NT2/D1 (cell line): ENCODE results near the gene OPCML.

Source experiments
- DNase-seq: peaks from one replicate; pipeline ENCODE4 v3.0.0-alpha.2; 2011; ENCODE audit warnings: low read depth, low spot score
- H3K27me3 ChIP-seq: 2 replicates; pipeline ENCODE4 v1.6.0; 2011; ENCODE audit warnings: mild to moderate bottlenecking; ENCODE audit not compliant: insufficient read length, insufficient read depth
- H3K36me3 ChIP-seq: 2 replicates; pipeline ENCODE4 v1.6.1; 2011; ENCODE audit warnings: mild to moderate bottlenecking, low read length, mixed read lengths; ENCODE audit not compliant: insufficient read depth, insufficient read length
- H3K4me1 ChIP-seq: 2 replicates; pipeline ENCODE4 v1.5.1; 2011; ENCODE audit not compliant: insufficient read depth, insufficient read length
- H3K4me3 ChIP-seq: 2 replicates; pipeline ENCODE4 v1.5.1; 2011; ENCODE audit warnings: low read depth; ENCODE audit not compliant: insufficient read length
- H3K9ac ChIP-seq: 2 replicates; pipeline ENCODE4 v1.6.0; 2011; ENCODE audit warnings: low read depth; ENCODE audit not compliant: insufficient read length
- H3K9me3 ChIP-seq: 2 replicates; pipeline ENCODE4 v1.5.1; 2011; ENCODE audit warnings: mild to moderate bottlenecking, low read length; ENCODE audit not compliant: insufficient read depth
- SUZ12 ChIP-seq: IDR thresholded peaks from 2 replicates; pipeline ENCODE4 v1.6.1; 2011; ENCODE audit not compliant: insufficient read length, insufficient read depth; ENCODE audit errors: extremely low read depth
- YY1 ChIP-seq: IDR thresholded peaks from 2 replicates; pipeline ENCODE4 v1.6.1; 2011; ENCODE audit not compliant: insufficient read length, insufficient read depth
- ZNF274 ChIP-seq: IDR thresholded peaks from 2 replicates; pipeline ENCODE4 v1.6.1; 2011; ENCODE audit warnings: mild to moderate bottlenecking, low read depth, low read length

Gene OPCML

DNA sequence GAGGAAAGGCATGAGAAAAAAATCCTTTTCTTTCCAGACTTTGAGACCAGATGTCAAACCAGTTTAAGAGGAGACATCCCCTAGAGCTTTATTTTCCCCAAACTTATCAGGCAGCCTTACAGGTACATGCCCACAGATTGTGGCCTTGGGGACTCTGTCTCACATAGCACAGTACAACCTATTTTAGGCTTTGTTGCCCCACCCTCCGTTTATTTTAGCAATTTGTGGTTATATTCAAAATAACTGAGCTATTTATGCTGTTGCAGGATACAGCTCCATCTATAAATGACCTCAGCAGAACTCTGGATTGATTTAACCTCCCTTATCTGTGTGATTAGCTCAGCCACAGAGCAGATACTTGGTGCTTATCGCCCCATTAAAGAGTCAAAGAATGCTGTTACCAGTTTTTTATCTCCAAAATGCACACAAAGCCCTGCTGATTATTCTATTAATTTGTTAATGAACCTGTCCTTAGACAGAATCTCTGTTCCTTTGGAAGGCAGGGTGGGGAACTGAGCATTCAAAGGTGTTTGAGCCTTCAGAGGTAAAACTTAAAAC, 525.2 kb downstream of the OPCML start:
- TF ChIP-seq YY1: no peak
- TF ChIP-seq ZNF274: no peak
- no peak for TF ChIP-seq SUZ12
- Histone ChIP-seq H3K4me3 (no peak overlapping the region), H3K9me3 (peaks cover 11% of the 10 kb centered on the region; the same call in 1 of the 2 replicates), H3K9ac (no peak overlapping the region), H3K27me3 (no peaks in the 10 kb centered on the region), H3K4me1 (no peaks in the 10 kb centered on the region), H3K36me3 (no peaks in the 10 kb centered on the region)
- DNase-seq: no peak

DNA sequence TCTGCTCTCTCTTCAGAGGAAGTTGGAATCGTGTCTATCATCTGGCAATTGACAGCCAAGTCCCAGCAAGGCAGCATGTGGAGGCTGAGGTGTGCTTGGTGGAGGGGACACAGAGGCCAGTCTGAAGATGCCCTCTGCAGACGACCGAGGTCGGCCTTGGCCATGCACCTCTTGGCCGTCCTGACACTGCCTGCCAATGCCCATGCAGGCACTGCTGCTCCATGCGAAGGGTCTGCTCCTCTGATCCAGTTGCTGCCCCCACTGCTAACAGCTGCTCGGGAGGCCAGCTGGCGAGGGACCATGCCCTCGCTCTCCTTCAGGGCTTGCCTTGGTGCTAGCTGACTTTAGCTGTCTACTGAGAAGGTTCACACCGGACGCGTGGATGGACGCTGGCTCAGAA, 527.9 kb downstream of the OPCML start:
- Histone ChIP-seq H3K9me3 (peaks cover 11% of the 10 kb centered on the region; the same call in 1 of the 2 replicates), H3K36me3 (no peaks in the 10 kb centered on the region), H3K9ac (no peak overlapping the region), H3K27me3 (no peaks in the 10 kb centered on the region), H3K4me1 (no peaks in the 10 kb centered on the region), H3K4me3 (no peak overlapping the region)
- DNase-seq: no peak
- TF ChIP-seq ZNF274: no peak
- TF ChIP-seq SUZ12: no peak
- no peak for TF ChIP-seq YY1

DNA sequence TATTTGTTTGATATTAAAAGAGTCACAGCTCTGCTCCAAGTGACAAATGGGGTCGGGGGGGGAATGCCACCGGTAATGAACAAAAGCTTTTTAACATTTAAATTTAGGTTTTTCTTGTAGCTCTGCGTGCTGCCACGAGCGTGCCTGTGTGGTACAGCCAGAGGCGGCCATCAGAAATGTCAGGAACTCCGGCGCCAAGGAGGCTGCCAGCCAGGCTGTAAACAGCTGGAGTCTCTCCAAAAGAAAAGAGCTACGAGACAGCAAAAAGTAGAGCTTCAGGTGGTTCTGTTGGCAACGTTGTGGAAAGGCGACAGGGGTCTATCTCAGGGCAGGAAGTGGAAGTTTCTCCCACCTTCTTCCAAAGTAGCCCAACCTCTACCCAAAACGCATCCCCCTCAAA, 532.8 kb downstream of the OPCML start:
- H3K27me3 ChIP-seq: peaks cover 16% of the 10 kb centered on the region
- H3K9ac ChIP-seq: no peak overlapping the region
- no peak for DNase-seq
- H3K36me3 ChIP-seq: no peaks in the 10 kb centered on the region
- H3K9me3 ChIP-seq: no peaks in the 10 kb centered on the region
- TF ChIP-seq ZNF274: no peak
- no peak for TF ChIP-seq SUZ12
- no peak for TF ChIP-seq YY1
- H3K4me1 ChIP-seq: no peaks in the 10 kb centered on the region
- H3K4me3 ChIP-seq: no peak overlapping the region

DNA sequence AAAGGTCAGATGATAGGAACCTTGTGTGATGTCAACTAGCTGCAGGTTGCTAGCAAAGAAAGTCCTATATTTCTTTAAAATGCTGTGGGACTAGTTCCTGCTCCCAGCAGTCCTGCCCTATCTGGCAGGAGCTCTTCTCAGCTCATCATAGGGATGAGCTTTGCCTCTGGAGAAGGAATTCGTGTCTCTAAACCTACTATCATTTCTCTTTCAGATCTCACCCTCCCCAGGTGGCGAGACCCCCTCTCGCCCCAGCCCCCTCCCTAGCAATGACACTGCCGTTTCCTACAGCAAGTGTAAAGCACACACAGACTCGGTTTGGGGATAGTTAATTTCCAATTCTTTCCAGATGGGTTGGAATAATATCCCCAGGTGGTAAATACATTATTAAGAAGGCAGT, 533.3 kb downstream of the OPCML start:
- H3K36me3 ChIP-seq: no peaks in the 10 kb centered on the region
- no peak overlapping the region for H3K9ac ChIP-seq
- H3K27me3 ChIP-seq: peaks cover 21% of the 10 kb centered on the region
- no peaks in the 10 kb centered on the region for H3K9me3 ChIP-seq
- DNase-seq: no peak
- H3K4me3 ChIP-seq: no peak overlapping the region
- TF ChIP-seq YY1: no peak
- TF ChIP-seq ZNF274: no peak
- TF ChIP-seq SUZ12: no peak
- no peaks in the 10 kb centered on the region for H3K4me1 ChIP-seq

DNA sequence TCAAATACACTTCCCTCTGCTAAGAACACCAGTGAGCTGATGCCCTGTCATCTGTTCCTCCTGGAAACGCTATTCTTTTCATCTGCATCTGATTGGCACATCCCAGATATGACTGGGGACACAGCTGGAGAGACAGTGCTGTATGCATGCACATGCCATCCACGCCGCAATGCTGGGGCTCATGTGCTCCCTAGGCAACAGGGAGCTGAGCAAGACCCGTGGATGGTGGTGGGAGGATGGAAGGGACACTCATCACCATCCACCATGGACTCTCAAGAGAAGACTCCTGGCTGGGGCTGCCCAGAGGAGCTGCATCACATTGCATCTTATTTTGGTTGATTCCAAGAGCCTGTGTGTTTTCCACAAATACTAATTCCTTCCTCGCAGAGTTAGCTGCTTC, 534.9 kb downstream of the OPCML start:
- peaks cover 37% of the 10 kb centered on the region for H3K27me3 ChIP-seq
- H3K9ac ChIP-seq: no peak overlapping the region
- no peaks in the 10 kb centered on the region for H3K9me3 ChIP-seq
- no peak overlapping the region for H3K4me3 ChIP-seq
- no peaks in the 10 kb centered on the region for H3K36me3 ChIP-seq
- no peak for DNase-seq
- no peaks in the 10 kb centered on the region for H3K4me1 ChIP-seq
- TF ChIP-seq YY1 (no peak), SUZ12 (no peak), ZNF274 (no peak)

DNA sequence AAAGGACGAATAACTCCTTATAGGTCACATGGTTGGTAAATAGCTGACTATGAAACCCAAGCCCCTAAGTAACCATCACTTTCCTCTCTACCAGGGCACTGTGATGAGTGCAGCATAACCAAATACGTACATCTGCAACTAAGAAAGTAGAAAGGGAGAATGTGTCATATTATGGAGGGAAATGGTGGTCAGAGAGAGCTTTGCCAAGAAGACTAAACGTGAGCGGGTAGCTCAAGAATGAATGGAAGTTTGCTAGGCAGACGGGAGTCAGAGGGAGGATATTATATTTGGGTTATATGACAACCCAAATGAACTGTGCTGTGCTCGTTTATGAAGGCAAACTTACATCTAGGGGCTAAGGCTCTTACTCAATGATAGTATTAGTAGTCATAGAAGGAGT, 537.3 kb downstream of the OPCML start:
- peaks cover 40% of the 10 kb centered on the region for H3K27me3 ChIP-seq

DNA sequence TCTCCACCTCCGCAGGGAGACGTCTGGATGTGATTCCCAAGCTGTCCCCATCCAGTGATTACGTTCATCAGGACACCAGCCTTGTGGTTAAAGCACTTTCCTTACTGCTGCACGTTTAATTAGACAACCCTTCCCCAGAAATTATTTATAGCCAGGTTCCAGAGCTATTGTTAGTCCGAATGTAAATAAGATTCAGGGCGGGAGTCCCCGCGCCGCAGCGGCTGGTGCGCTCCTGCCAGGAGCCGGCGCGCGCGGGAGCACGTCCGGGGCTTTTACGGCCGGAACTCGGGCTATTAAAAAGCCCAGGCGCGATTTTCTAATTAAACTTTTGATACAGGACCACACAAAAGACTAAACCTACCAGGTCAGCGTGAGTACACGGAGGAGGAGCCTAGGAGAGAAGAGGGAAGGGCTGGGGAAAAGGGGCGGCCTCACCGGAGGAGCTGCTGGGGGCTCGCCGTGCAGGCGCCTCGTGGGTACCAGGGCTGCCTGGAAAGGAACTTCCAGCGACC, 538.3 kb downstream of the OPCML start:
- Histone ChIP-seq H3K9ac (peak overlapping the region; percentile 56), H3K4me3 (peak overlapping the region; percentile 23), H3K27me3 (peaks cover 40% of the 10 kb centered on the region), H3K4me1 (no peaks in the 10 kb centered on the region), H3K36me3 (no peaks in the 10 kb centered on the region), H3K9me3 (no peaks in the 10 kb centered on the region)
- TF ChIP-seq ZNF274: no peak
- TF ChIP-seq SUZ12: peak; percentile 61
- DNase-seq: no peak

More for the DNA sequence above, 537.3 kb downstream of the OPCML start:
- TF ChIP-seq YY1: no peak
- no peak for TF ChIP-seq SUZ12
- no peak for TF ChIP-seq ZNF274
- Histone ChIP-seq H3K9me3 (no peaks in the 10 kb centered on the region), H3K4me1 (no peaks in the 10 kb centered on the region), H3K9ac (no peak overlapping the region), H3K4me3 (no peak overlapping the region), H3K36me3 (no peaks in the 10 kb centered on the region)
- DNase-seq: no peak
